Activated naive CD4-positive, alpha-beta T cell treated with anti-CD3 and anti-CD28 coated beads for 36 hours (primary cell): ENCODE results near the gene ICAM1. TPM values are rescaled to one million over a fixed set of nuclear protein-coding genes. Genes with fewer than 3 reads are reported as not detected.
"Not testable (repeated sequence)": the region's sequence is repeated elsewhere in the genome, so short reads cannot be mapped to it uniquely, and the experiment has no call there.

Source experiments
- CTCF ChIA-PET: fragments of 350-600 bp; sonication (Branson Sonifier 250); formaldehyde crosslinking; loops from one replicate; lab custom pipeline; 2021; ENCODE audit warnings: antibody characterized with exemption; lab: Charles Lee
- DNase-seq: peaks from one replicate; pipeline ENCODE4 v3.0.0-alpha.2; 2020
- H3K27ac Mint-ChIP-seq: one replicate; pipeline ENCODE4 v1.8.0; 2021; ENCODE audit warnings: mild to moderate bottlenecking, mixed read lengths
- H3K27me3 Mint-ChIP-seq: one replicate; pipeline ENCODE4 v1.8.0; 2021; ENCODE audit warnings: low read depth, mixed read lengths
- H3K36me3 Mint-ChIP-seq: one replicate; pipeline ENCODE4 v1.8.0; 2021; ENCODE audit warnings: low read depth, mixed read lengths
- H3K4me1 Mint-ChIP-seq: one replicate; pipeline ENCODE4 v1.8.0; 2021; ENCODE audit warnings: low read depth, mixed read lengths
- H3K4me3 Mint-ChIP-seq: one replicate; pipeline ENCODE4 v1.8.0; 2021; ENCODE audit warnings: mild to moderate bottlenecking, moderate library complexity, mixed read lengths
- H3K9me3 Mint-ChIP-seq: one replicate; pipeline ENCODE4 v1.8.0; 2021; ENCODE audit warnings: mixed read lengths
- intact Hi-C: fragments of 100-400 bp; cut with micrococcal nuclease; formaldehyde crosslinking; loops from one replicate; pipeline ENCODE4 v1.15.1; 2023
- total RNA-seq, 2 experiments: library from RNA; stranded (reverse); gene quantifications; one replicate each; pipeline ENCODE4 v1.2.3, GENCODE V29; 2021

ICAM1 gene
- total RNA-seq, 2 experiments from 2014 or later: 11.5 to 12.0 TPM

GRCh38 chr19:10230861-10231611 is 39.9 kb upstream of the ICAM1 start, which contains the start of gene S1PR2:
S1PR2 (minus strand) TSS chr19:10231331; CDS start chr19:10224905, 6,426 bp downstream.
- H3K4me3 Mint-ChIP-seq: peak within 1 kb of the TSS; percentile 84
- no peaks in the 10 kb centered on the region for H3K9me3 Mint-ChIP-seq
- no peaks in the 10 kb centered on the region for H3K36me3 Mint-ChIP-seq
- peak within 1 kb of the TSS; percentile 72 for H3K27ac Mint-ChIP-seq
- H3K27me3 Mint-ChIP-seq: no peaks in the 10 kb centered on the region
- intact Hi-C loops: loop anchor here (2.0 kb wide), 1 partner anchor 36 kb away; the partner anchor contains the start of gene DNMT1
- DNase-seq: peak; percentile 66
- CTCF ChIA-PET: interaction anchor here (9.0 kb wide), 1 partner anchor 19 kb away, joined by 58 read pairs; the partner anchor contains the start of gene MRPL4
- H3K4me1 Mint-ChIP-seq: peaks cover 24% of the 10 kb centered on the region

GRCh38 chr19:10231612-10232228 is 39.2 kb upstream of the ICAM1 start:
- Mint-ChIP-seq H3K9me3 (no peaks in the 10 kb centered on the region), H3K27me3 (no peaks in the 10 kb centered on the region), H3K27ac (no peak overlapping the region), H3K36me3 (no peaks in the 10 kb centered on the region), H3K4me1 (peaks cover 31% of the 10 kb centered on the region), H3K4me3 (peak overlapping the region; percentile 84)
- DNase-seq: no peak
- intact Hi-C loops: loop anchor here (2.0 kb wide), 1 partner anchor 37 kb away; the partner anchor contains the start of gene DNMT1
- CTCF ChIA-PET: interaction anchor here (9.0 kb wide), 1 partner anchor 19 kb away, joined by 58 read pairs; the partner anchor contains the start of gene MRPL4

GRCh38 chr19:10233946-10234345 is 37.0 kb upstream of the ICAM1 start:
- no peaks in the 10 kb centered on the region for H3K9me3 Mint-ChIP-seq
- no peak overlapping the region for H3K27ac Mint-ChIP-seq
- intact Hi-C loops: no loop called here
- H3K4me1 Mint-ChIP-seq: peaks cover 30% of the 10 kb centered on the region
- H3K36me3 Mint-ChIP-seq: no peaks in the 10 kb centered on the region
- no peak for DNase-seq
- no peaks in the 10 kb centered on the region for H3K27me3 Mint-ChIP-seq
- CTCF ChIA-PET: interaction anchor here (9.0 kb wide), 1 partner anchor 16 kb away, joined by 58 read pairs; the partner anchor contains the start of gene MRPL4
- no peak overlapping the region for H3K4me3 Mint-ChIP-seq

GRCh38 chr19:10235003-10235402 is 35.9 kb upstream of the ICAM1 start:
- Mint-ChIP-seq H3K36me3 (no peaks in the 10 kb centered on the region), H3K27ac (peak overlapping the region; percentile 50), H3K4me3 (no peak overlapping the region), H3K9me3 (no peaks in the 10 kb centered on the region), H3K27me3 (no peaks in the 10 kb centered on the region), H3K4me1 (peaks cover 23% of the 10 kb centered on the region)
- CTCF ChIA-PET: no interaction called here
- no peak for DNase-seq
- intact Hi-C loops: no loop called here

- CTCF ChIA-PET: interaction anchor here (1.0 to 2.5 kb wide), 3 partner anchors 9 to 36 kb away, joined by 3 to 13 read pairs (median 4); partner anchors contain the start of gene ICAM1
- H3K36me3 Mint-ChIP-seq, H3K4me3 Mint-ChIP-seq, intact Hi-C loops, DNase-seq, H3K27me3 Mint-ChIP-seq, H3K9me3 Mint-ChIP-seq: not testable (repeated sequence)
- Mint-ChIP-seq H3K27ac (peak overlapping the region; percentile 50), H3K4me1 (peaks cover 19% of the 10 kb centered on the region)
Measured at GRCh38 chr19:10235409-10235808, 35.5 kb upstream of the ICAM1 start.

GRCh38 chr19:10237702-10238101 is 33.2 kb upstream of the ICAM1 start:
- CTCF ChIA-PET: interaction anchor here (0.7 to 2.5 kb wide), 2 partner anchors 12 to 22 kb away, joined by 4 to 13 read pairs; no protein-coding TSS in a partner anchor
- no peak for DNase-seq
- Mint-ChIP-seq H3K36me3 (no peaks in the 10 kb centered on the region), H3K27me3 (no peaks in the 10 kb centered on the region), H3K9me3 (no peaks in the 10 kb centered on the region), H3K4me3 (no peak overlapping the region), H3K4me1 (peaks cover 19% of the 10 kb centered on the region), H3K27ac (no peak overlapping the region)
- intact Hi-C loops: no loop called here

GRCh38 chr19:10238172-10238783 is 32.6 kb upstream of the ICAM1 start:
- no peaks in the 10 kb centered on the region for H3K9me3 Mint-ChIP-seq
- no peak overlapping the region for H3K4me3 Mint-ChIP-seq
- H3K36me3 Mint-ChIP-seq: no peaks in the 10 kb centered on the region
- DNase-seq: no peak
- intact Hi-C loops: no loop called here
- no peaks in the 10 kb centered on the region for H3K27me3 Mint-ChIP-seq
- CTCF ChIA-PET: interaction anchor here (0.6 to 0.9 kb wide), 2 partner anchors 12 to 281 kb away, joined by 3 to 5 read pairs; no protein-coding TSS in a partner anchor
- H3K27ac Mint-ChIP-seq: no peak overlapping the region
- peaks cover 19% of the 10 kb centered on the region for H3K4me1 Mint-ChIP-seq

GRCh38 chr19:10241826-10242449 is 29.0 kb upstream of the ICAM1 start:
- H3K36me3 Mint-ChIP-seq, H3K9me3 Mint-ChIP-seq, H3K4me1 Mint-ChIP-seq, H3K27me3 Mint-ChIP-seq, DNase-seq, H3K4me3 Mint-ChIP-seq, CTCF ChIA-PET, intact Hi-C loops, H3K27ac Mint-ChIP-seq: not testable (repeated sequence)

- Mint-ChIP-seq H3K36me3 (no peaks in the 10 kb centered on the region), H3K4me3 (no peak overlapping the region), H3K9me3 (no peaks in the 10 kb centered on the region), H3K4me1 (no peaks in the 10 kb centered on the region), H3K27me3 (no peaks in the 10 kb centered on the region), H3K27ac (no peak overlapping the region)
- no peak for DNase-seq
- CTCF ChIA-PET: no interaction called here
- intact Hi-C loops: no loop called here
Measured at GRCh38 chr19:10243606-10244005, 27.3 kb upstream of the ICAM1 start.

- H3K27ac Mint-ChIP-seq: no peak overlapping the region
- H3K36me3 Mint-ChIP-seq: no peaks in the 10 kb centered on the region
- intact Hi-C loops: no loop called here
- DNase-seq: no peak
- no peak overlapping the region for H3K4me3 Mint-ChIP-seq
- no peaks in the 10 kb centered on the region for H3K9me3 Mint-ChIP-seq
- CTCF ChIA-PET: interaction anchor here (1.1 to 1.6 kb wide), 2 partner anchors 13 to 17 kb away, joined by 3 to 6 read pairs; no protein-coding TSS in a partner anchor
- H3K27me3 Mint-ChIP-seq: no peaks in the 10 kb centered on the region
- peaks cover 3% of the 10 kb centered on the region for H3K4me1 Mint-ChIP-seq
Measured at GRCh38 chr19:10245189-10245939, 25.6 kb upstream of the ICAM1 start.

GRCh38 chr19:10246511-10246910 is 24.4 kb upstream of the ICAM1 start:
- H3K4me3 Mint-ChIP-seq: no peak overlapping the region
- H3K4me1 Mint-ChIP-seq: peaks cover 8% of the 10 kb centered on the region
- no peak for DNase-seq
- H3K9me3 Mint-ChIP-seq: no peaks in the 10 kb centered on the region
- CTCF ChIA-PET: interaction anchor here (0.6 to 1.6 kb wide), 4 partner anchors 12 to 172 kb away, joined by 3 to 6 read pairs (median 3); no protein-coding TSS in a partner anchor
- no peak overlapping the region for H3K27ac Mint-ChIP-seq
- no peaks in the 10 kb centered on the region for H3K27me3 Mint-ChIP-seq
- no peaks in the 10 kb centered on the region for H3K36me3 Mint-ChIP-seq
- intact Hi-C loops: no loop called here
